Memory B cell (primary cell): ENCODE results near the gene FAM227B.

ENCODE experiments used
- ATAC-seq: fragments of 150-1000 bp; cut with Tn5 transposase; 2 replicates; pipeline ENCODE4 v1.10.0; 2021; ENCODE audit warnings: low read depth, mild to moderate bottlenecking, moderate library complexity
- DNase-seq, 2 donors: peaks; one replicate each; pipeline ENCODE4 v3.0.0; 2022; ENCODE audit warnings: low spot score in 2 of 2
- H3K27ac Mint-ChIP-seq: one replicate; pipeline ENCODE4 v1.8.0; 2022; ENCODE audit warnings: mild to moderate bottlenecking, moderate library complexity, mixed read lengths
- H3K27me3 Mint-ChIP-seq: one replicate; pipeline ENCODE4 v1.8.0; 2022; ENCODE audit warnings: mixed read lengths
- H3K36me3 Mint-ChIP-seq: one replicate; pipeline ENCODE4 v1.8.0; 2022; ENCODE audit warnings: mild to moderate bottlenecking, mixed read lengths
- H3K4me1 Mint-ChIP-seq: one replicate; pipeline ENCODE4 v1.8.0; 2022; ENCODE audit warnings: mixed read lengths
- H3K4me3 Mint-ChIP-seq: one replicate; pipeline ENCODE4 v1.8.0; 2022; ENCODE audit warnings: mild to moderate bottlenecking, moderate library complexity, mixed read lengths
- H3K9me3 Mint-ChIP-seq: one replicate; pipeline ENCODE4 v1.8.0; 2022; ENCODE audit warnings: mixed read lengths

The FAM227B gene

GRCh38 chr15:49327927-49328326 is 292.7 kb downstream of the FAM227B start:
- Mint-ChIP-seq H3K36me3 (peaks cover 14% of the 10 kb centered on the region), H3K4me3 (no peak overlapping the region), H3K27me3 (no peaks in the 10 kb centered on the region), H3K27ac (no peak overlapping the region), H3K4me1 (no peaks in the 10 kb centered on the region), H3K9me3 (no peaks in the 10 kb centered on the region)
- DNase-seq (no peak), ATAC-seq (no peak)

GRCh38 chr15:49323207-49323606 is 297.4 kb downstream of the FAM227B start:
- no peak for ATAC-seq
- no peak overlapping the region for H3K4me3 Mint-ChIP-seq
- H3K36me3 Mint-ChIP-seq: peaks cover 34% of the 10 kb centered on the region
- H3K27ac Mint-ChIP-seq: no peak overlapping the region
- no peaks in the 10 kb centered on the region for H3K27me3 Mint-ChIP-seq
- H3K9me3 Mint-ChIP-seq: no peaks in the 10 kb centered on the region
- no peak for DNase-seq
- no peaks in the 10 kb centered on the region for H3K4me1 Mint-ChIP-seq

GRCh38 chr15:49320351-49320750 is 300.3 kb downstream of the FAM227B start:
- H3K9me3 Mint-ChIP-seq: peaks cover 2% of the 10 kb centered on the region
- H3K36me3 Mint-ChIP-seq: peaks cover 47% of the 10 kb centered on the region
- no peak overlapping the region for H3K27ac Mint-ChIP-seq
- DNase-seq: no peak
- H3K4me3 Mint-ChIP-seq: no peak overlapping the region
- H3K4me1 Mint-ChIP-seq: no peaks in the 10 kb centered on the region
- no peaks in the 10 kb centered on the region for H3K27me3 Mint-ChIP-seq
- ATAC-seq: no peak

GRCh38 chr15:49315391-49315823 is 305.2 kb downstream of the FAM227B start:
- no peak overlapping the region for H3K4me3 Mint-ChIP-seq
- H3K27me3 Mint-ChIP-seq: no peaks in the 10 kb centered on the region
- ATAC-seq (no peak), DNase-seq (no peak)
- no peaks in the 10 kb centered on the region for H3K4me1 Mint-ChIP-seq
- H3K9me3 Mint-ChIP-seq: peaks cover 4% of the 10 kb centered on the region
- H3K36me3 Mint-ChIP-seq: peaks cover 53% of the 10 kb centered on the region
- H3K27ac Mint-ChIP-seq: no peak overlapping the region

GRCh38 chr15:49314716-49315115 is 305.9 kb downstream of the FAM227B start:
- Mint-ChIP-seq H3K27ac (no peak overlapping the region), H3K4me1 (peaks cover 3% of the 10 kb centered on the region), H3K36me3 (peaks cover 53% of the 10 kb centered on the region), H3K27me3 (no peaks in the 10 kb centered on the region), H3K9me3 (peaks cover 4% of the 10 kb centered on the region), H3K4me3 (no peak overlapping the region)
- DNase-seq: no peak
- no peak for ATAC-seq

GRCh38 chr15:49313650-49314049 is 307.0 kb downstream of the FAM227B start:
- ATAC-seq (no peak), DNase-seq (no peak)
- no peaks in the 10 kb centered on the region for H3K27me3 Mint-ChIP-seq
- H3K4me3 Mint-ChIP-seq: no peak overlapping the region
- peaks cover 3% of the 10 kb centered on the region for H3K4me1 Mint-ChIP-seq
- no peak overlapping the region for H3K27ac Mint-ChIP-seq
- H3K36me3 Mint-ChIP-seq: peaks cover 49% of the 10 kb centered on the region
- peaks cover 4% of the 10 kb centered on the region for H3K9me3 Mint-ChIP-seq

GRCh38 chr15:49309889-49310288 is 310.7 kb downstream of the FAM227B start:
- no peak overlapping the region for H3K4me3 Mint-ChIP-seq
- H3K27me3 Mint-ChIP-seq: no peaks in the 10 kb centered on the region
- peaks cover 3% of the 10 kb centered on the region for H3K4me1 Mint-ChIP-seq
- ATAC-seq: no peak
- H3K27ac Mint-ChIP-seq: no peak overlapping the region
- H3K36me3 Mint-ChIP-seq: peaks cover 47% of the 10 kb centered on the region
- DNase-seq: no peak
- peaks cover 2% of the 10 kb centered on the region for H3K9me3 Mint-ChIP-seq

- Mint-ChIP-seq H3K27me3 (no peaks in the 10 kb centered on the region), H3K4me3 (no peak overlapping the region), H3K4me1 (peaks cover 3% of the 10 kb centered on the region), H3K27ac (no peak overlapping the region), H3K9me3 (peaks cover 2% of the 10 kb centered on the region), H3K36me3 (peaks cover 52% of the 10 kb centered on the region)
- no peak for DNase-seq
- ATAC-seq: no peak
These were observed 311.9 kb downstream of the FAM227B start for GRCh38 chr15:49308686-49309085.

- Mint-ChIP-seq H3K4me1 (peaks cover 7% of the 10 kb centered on the region), H3K9me3 (peaks cover 2% of the 10 kb centered on the region), H3K27ac (no peak overlapping the region), H3K4me3 (no peak overlapping the region), H3K36me3 (peaks cover 44% of the 10 kb centered on the region), H3K27me3 (no peaks in the 10 kb centered on the region)
- ATAC-seq: no peak
- no peak for DNase-seq
These were observed 314.1 kb downstream of the FAM227B start for GRCh38 chr15:49306551-49306950.

GRCh38 chr15:49303003-49303402 is 317.6 kb downstream of the FAM227B start:
- H3K4me1 Mint-ChIP-seq: peaks cover 6% of the 10 kb centered on the region
- H3K27me3 Mint-ChIP-seq: no peaks in the 10 kb centered on the region
- DNase-seq (no peak), ATAC-seq (no peak)
- H3K27ac Mint-ChIP-seq: no peak overlapping the region
- H3K4me3 Mint-ChIP-seq: no peak overlapping the region
- peaks cover 45% of the 10 kb centered on the region for H3K36me3 Mint-ChIP-seq
- no peaks in the 10 kb centered on the region for H3K9me3 Mint-ChIP-seq

- Mint-ChIP-seq H3K36me3 (peaks cover 45% of the 10 kb centered on the region), H3K27ac (no peak overlapping the region), H3K27me3 (no peaks in the 10 kb centered on the region)
These were observed 319.1 kb downstream of the FAM227B start for GRCh38 chr15:49301562-49301961.

GRCh38 chr15:49300856-49301255 is 319.8 kb downstream of the FAM227B start:
- no peak for DNase-seq
- Mint-ChIP-seq H3K4me1 (peaks cover 6% of the 10 kb centered on the region), H3K4me3 (no peak overlapping the region), H3K9me3 (peaks cover 2% of the 10 kb centered on the region), H3K27me3 (no peaks in the 10 kb centered on the region), H3K36me3 (peaks cover 50% of the 10 kb centered on the region), H3K27ac (no peak overlapping the region)
- ATAC-seq: no peak

More at GRCh38 chr15:49301562-49301961, 319.1 kb downstream of the FAM227B start:
- H3K4me3 Mint-ChIP-seq: no peak overlapping the region
- no peak for DNase-seq
- ATAC-seq: no peak
- no peaks in the 10 kb centered on the region for H3K9me3 Mint-ChIP-seq
- peaks cover 6% of the 10 kb centered on the region for H3K4me1 Mint-ChIP-seq

- Mint-ChIP-seq H3K27ac (no peak overlapping the region), H3K27me3 (no peaks in the 10 kb centered on the region), H3K4me1 (peaks cover 3% of the 10 kb centered on the region), H3K9me3 (peaks cover 2% of the 10 kb centered on the region), H3K36me3 (peaks cover 46% of the 10 kb centered on the region), H3K4me3 (no peak overlapping the region)
- DNase-seq (no peak), ATAC-seq (no peak)
These were observed 323.0 kb downstream of the FAM227B start for GRCh38 chr15:49297584-49297983.

GRCh38 chr15:49296258-49296657 is 324.4 kb downstream of the FAM227B start:
- Mint-ChIP-seq H3K4me1 (peaks cover 3% of the 10 kb centered on the region), H3K27ac (no peak overlapping the region), H3K4me3 (no peak overlapping the region), H3K27me3 (no peaks in the 10 kb centered on the region), H3K36me3 (peaks cover 51% of the 10 kb centered on the region), H3K9me3 (peaks cover 2% of the 10 kb centered on the region)
- no peak for ATAC-seq
- DNase-seq: no peak

- no peak for DNase-seq
- H3K27ac Mint-ChIP-seq: no peak overlapping the region
- no peak overlapping the region for H3K4me3 Mint-ChIP-seq
- peaks cover 45% of the 10 kb centered on the region for H3K36me3 Mint-ChIP-seq
- no peaks in the 10 kb centered on the region for H3K27me3 Mint-ChIP-seq
- no peaks in the 10 kb centered on the region for H3K4me1 Mint-ChIP-seq
- H3K9me3 Mint-ChIP-seq: peaks cover 2% of the 10 kb centered on the region
- ATAC-seq: no peak
These were observed 326.7 kb downstream of the FAM227B start for GRCh38 chr15:49293941-49294340.
